K562 treated with DMSO at 1 percent for 24 hours (cell line): ENCODE data around the gene IL17RE. TPM values are rescaled to one million over a fixed set of nuclear protein-coding genes. Genes with fewer than 3 reads are reported as not detected.

Experiments used
- total RNA-seq: library from RNA; unstranded; fragments of 300-600 nt; gene quantifications from 2 replicates; pipeline ENCODE4 v1.2.3, GENCODE V29; 2022; ENCODE audit warnings: low read depth; ENCODE audit not compliant: insufficient read depth

IL17RE gene
- total RNA-seq, result 0.30 and 0.50 TPM in 2 replicates

GRCh38 chr3:9902372-9903237 lies at the start of gene IL17RE:
Gene IL17RE (plus strand): TSS chr3:9902848. CDS start chr3:9902933, 85 bp downstream.

GRCh38 chr3:9879830-9880549 lies 22.7 kb upstream of the IL17RE start, which contains the start of gene CIDEC:
Gene CIDEC (minus strand): TSS chr3:9880253. CDS start chr3:9878486, 1,767 bp downstream.

GRCh38 chr3:9890249-9891071 lies 12.2 kb upstream of the IL17RE start, which contains the start of gene JAGN1:
Gene JAGN1 (plus strand): TSS chr3:9890610. CDS start chr3:9890723, 113 bp downstream.

GRCh38 chr3:9916734-9917680 lies 14.4 kb downstream of the IL17RE start, which contains the start of gene IL17RC:
Gene IL17RC (plus strand): TSS chr3:9917098. CDS start chr3:9917316, 218 bp downstream.

GRCh38 chr3:9933561-9934234 lies 31.1 kb downstream of the IL17RE start, which contains the start of gene CRELD1:
Gene CRELD1 (plus strand): TSS chr3:9933834. CDS start chr3:9934439, 605 bp downstream.

DNA sequence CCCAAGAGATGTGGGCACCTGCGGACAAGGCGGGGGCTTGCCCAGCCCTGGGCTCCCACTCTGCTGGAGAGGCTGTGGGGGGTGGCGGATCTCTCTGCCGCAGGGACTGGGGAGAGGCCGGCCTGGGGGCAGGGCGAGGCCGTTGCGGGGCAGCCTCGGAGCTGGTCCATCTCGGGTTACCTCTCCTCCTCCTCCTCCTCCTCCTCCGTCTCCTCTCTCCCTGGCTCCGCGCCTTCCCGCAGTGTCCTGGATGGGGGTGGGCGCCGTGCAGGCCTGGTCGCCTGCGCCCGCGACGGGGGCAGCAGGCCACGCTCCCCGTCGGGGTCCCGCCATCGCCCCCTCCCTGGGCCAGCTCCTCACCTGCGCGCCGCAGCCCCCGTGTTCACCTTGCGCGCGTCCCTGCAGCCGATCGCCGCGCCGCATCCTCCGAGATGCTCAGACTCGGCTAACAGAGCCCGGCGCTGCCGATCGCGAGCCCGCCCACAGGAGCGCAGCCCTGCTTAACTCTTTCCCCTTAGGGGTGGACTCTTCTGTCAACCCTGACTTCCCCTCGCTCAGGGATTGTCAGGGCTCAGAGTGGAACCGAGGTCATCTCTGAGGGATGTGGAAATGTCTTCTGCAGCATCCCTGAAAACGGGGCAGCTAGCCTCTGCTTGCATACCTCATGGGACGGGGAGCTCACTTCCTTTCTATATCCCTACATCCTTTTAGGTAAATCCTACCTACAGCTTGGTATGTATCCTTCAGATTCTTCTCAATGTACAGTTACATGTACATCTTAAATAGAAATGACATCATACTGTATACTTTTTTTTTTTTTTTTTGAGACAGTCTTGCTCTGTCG lies 49.5 kb downstream of the IL17RE start, which contains the start of gene PRRT3:
Gene PRRT3, minus strand, starts transcription at position 447 of the 844 bp plus-strand sequence. CDS start 2,293 bp downstream, outside the sequence.

Other genes with a start within 250 kb of the IL17RE start
- 0.34 and 0.74 TPM in 2 replicates for gene CPNE9, start 199.0 kb upstream of the IL17RE start, total RNA-seq
- gene BRPF1, start 171.1 kb upstream of the IL17RE start, total RNA-seq, result 28.3 and 30.1 TPM in 2 replicates
- 42.1 and 44.4 TPM in 2 replicates for gene OGG1, start 152.9 kb upstream of the IL17RE start, total RNA-seq
- 11.5 and 12.9 TPM in 2 replicates for gene CAMK1, start 132.9 kb upstream of the IL17RE start, total RNA-seq
- gene TADA3, start 110.4 kb upstream of the IL17RE start, total RNA-seq, result 122 and 125 TPM in 2 replicates
- 41.9 and 49.5 TPM in 2 replicates for gene ARPC4, start 109.8 kb upstream of the IL17RE start, total RNA-seq
- 57.5 and 59.2 TPM in 2 replicates for gene TTLL3, start 92.6 kb upstream of the IL17RE start, total RNA-seq
- gene RPUSD3, start 58.8 kb upstream of the IL17RE start, total RNA-seq, result 110 and 113 TPM in 2 replicates
- gene CIDEC, start 22.6 kb upstream of the IL17RE start, total RNA-seq, result not detected in 2 replicates
- gene JAGN1, start 12.2 kb upstream of the IL17RE start, total RNA-seq, result 63.6 and 67.0 TPM in 2 replicates
- gene IL17RC, start 14.2 kb downstream of the IL17RE start, total RNA-seq, result 47.0 and 49.0 TPM in 2 replicates
- 28.5 and 31.8 TPM in 2 replicates for gene CRELD1, start 31.0 kb downstream of the IL17RE start, total RNA-seq
- gene PRRT3, start 49.6 kb downstream of the IL17RE start, total RNA-seq, result 3.8 and 4.1 TPM in 2 replicates
- 46.7 and 52.2 TPM in 2 replicates for gene EMC3, start 84.0 kb downstream of the IL17RE start, total RNA-seq
- 34.1 and 54.1 TPM in 2 replicates for gene FANCD2, start 123.6 kb downstream of the IL17RE start, total RNA-seq
- not detected in 2 replicates for gene FANCD2OS, start 205.4 kb downstream of the IL17RE start, total RNA-seq
- gene BRK1, start 212.8 kb downstream of the IL17RE start, total RNA-seq, result 219 and 222 TPM in 2 replicates
- gene VHL, start 238.9 kb downstream of the IL17RE start, total RNA-seq, result 89.7 and 91.5 TPM in 2 replicates